Subcutaneous adipose tissue (tissue), 4 donors: ENCODE data around the gene CDH23. TPM values are rescaled to one million over a fixed set of nuclear protein-coding genes. Genes with fewer than 3 reads are reported as not detected.

ENCODE experiments used
- total RNA-seq, 4 donors: library from RNA; depleted of rRNA; stranded (reverse); fragments of >200 nt; gene quantifications; one replicate each; pipeline ENCODE4 v1.1.0, GENCODE V29; 2016
- TF ChIP-seq, protein P1 (sequence below): fragments of 450-650 bp; IDR thresholded peaks from one replicate; pipeline ENCODE4 v1.5.1; 2016; ENCODE audit warnings: low read depth, mild to moderate bottlenecking, control low read depth, antibody characterized with exemption, moderate library complexity

The CDH23 gene
- total RNA-seq, 4 donors from 2014 or later, result 14.3 to 74.8 (median 24.1) TPM

DNA sequence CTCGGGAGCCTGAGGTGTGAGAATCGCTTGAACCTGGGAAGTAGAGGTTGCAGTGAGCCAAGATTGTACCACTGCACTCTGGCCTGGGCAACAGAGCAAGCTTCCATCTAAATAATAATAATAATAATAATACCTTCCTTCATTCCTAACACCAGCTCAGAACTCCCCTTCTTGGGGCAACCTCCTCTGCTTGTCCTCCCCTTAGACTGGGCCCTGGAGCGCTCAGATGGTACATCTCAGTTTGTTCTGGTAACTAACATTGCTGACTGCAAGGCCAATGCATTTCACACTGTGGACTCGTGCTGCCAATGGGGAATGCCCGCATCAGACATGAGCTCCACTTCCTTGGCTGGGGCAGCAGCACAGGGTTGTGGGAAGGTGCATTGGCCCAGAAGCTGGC is 245.3 kb downstream of the CDH23 start:
- TF ChIP-seq, protein P1, sequence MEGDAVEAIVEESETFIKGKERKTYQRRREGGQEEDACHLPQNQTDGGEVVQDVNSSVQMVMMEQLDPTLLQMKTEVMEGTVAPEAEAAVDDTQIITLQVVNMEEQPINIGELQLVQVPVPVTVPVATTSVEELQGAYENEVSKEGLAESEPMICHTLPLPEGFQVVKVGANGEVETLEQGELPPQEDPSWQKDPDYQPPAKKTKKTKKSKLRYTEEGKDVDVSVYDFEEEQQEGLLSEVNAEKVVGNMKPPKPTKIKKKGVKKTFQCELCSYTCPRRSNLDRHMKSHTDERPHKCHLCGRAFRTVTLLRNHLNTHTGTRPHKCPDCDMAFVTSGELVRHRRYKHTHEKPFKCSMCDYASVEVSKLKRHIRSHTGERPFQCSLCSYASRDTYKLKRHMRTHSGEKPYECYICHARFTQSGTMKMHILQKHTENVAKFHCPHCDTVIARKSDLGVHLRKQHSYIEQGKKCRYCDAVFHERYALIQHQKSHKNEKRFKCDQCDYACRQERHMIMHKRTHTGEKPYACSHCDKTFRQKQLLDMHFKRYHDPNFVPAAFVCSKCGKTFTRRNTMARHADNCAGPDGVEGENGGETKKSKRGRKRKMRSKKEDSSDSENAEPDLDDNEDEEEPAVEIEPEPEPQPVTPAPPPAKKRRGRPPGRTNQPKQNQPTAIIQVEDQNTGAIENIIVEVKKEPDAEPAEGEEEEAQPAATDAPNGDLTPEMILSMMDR, result no peak

DNA sequence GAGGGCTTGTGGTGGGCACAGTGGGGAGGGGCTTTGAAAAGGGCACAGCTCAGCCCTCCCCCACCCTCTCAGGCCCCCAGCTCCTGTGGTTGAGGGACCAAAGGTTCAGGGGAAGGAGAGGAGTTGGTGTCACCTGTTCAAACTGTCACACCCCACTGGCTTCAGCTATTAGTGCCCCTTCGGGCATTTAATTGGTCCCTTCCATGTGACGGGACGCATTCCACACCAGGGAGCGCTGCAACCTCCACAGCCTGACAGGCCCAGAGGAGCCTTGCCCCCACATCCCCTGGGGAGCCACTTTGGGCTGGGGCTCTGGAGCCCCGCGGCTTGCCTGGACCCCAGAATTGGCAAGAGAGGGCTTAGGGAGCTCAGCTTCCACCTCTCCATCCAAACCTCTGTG is 247.2 kb downstream of the CDH23 start:
- TF ChIP-seq, protein P1, result no peak

DNA sequence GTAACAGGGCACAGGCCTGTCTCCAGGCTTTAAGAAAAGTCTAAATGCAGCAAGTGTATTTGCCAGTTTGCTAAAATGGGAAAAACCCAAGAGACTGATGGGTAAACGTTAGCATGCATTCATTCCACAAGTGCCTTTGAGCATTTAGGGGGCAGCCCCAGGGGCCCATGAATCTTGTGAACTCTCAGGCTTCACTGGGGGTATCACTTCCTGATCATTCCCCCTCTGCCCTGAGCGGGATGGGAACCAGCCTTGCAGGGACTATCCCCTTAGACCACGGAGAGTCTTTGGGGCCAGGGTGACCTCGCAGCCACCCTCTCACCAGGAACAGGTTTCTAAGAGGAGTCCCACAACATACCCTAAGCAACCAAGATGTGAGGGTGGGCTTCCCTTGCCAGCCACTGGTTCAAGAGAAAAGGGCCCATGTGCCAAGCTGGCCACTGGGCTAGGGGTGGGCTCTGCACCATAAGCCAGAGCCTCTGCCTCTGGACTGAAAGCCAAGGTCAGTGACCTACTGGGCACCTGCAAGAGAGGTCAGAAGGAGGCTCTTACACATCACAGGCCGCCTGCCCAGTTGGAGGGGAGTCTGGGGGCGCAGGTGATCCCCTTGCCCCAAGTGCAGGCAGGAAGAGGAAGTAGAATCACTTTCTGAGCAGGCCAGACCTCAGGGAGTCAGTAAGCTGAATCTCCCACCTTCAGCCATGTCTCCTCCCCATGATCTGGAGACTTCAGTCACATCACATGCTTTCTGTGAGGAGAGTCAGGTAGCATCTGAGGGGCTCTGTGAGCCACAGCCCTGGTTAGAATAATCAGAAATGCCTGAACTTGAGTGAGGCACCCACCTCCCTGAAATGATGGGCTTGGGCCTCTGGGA is 247.8 kb downstream of the CDH23 start:
- TF ChIP-seq, protein P1, result no peak

DNA sequence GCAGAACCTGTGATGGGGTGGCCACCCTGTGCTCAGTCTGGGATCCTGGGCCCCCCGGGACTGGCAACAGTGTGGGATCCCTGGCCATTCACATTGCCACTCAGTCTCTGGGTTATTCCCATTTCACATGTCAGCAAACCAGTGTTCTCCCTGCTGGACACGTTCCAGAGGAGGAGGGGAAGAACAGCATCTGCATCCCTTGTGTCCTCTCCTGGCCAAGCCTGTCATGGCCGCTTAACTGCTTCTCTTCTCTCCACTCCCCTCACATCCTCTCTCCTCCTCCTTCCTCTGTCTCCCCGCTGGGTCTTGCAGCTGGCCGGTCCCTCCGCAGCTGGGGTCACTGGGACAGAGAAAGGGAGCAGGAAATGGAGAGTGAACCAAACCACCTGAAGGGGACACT is 248.5 kb downstream of the CDH23 start:
- TF ChIP-seq, protein P1, result no peak

DNA sequence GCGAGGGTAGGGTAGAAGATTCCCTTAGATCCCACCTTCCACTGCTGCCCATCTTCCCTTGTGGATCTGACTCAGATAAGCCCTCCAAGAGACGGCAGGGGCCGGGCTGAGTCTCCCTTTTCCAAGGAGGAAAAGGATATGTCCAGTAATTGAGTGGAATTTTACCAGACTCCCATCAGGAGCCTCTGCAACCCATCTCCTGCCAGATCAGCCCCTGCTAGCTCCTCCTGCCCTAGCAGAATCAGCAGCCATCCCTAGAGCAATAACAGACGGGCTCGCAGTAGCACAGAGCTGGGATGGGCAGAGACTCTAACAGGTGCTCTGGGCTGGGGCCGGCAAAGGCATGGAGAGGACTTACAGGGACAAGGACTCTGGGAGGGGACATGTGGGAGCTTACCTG is 249.3 kb downstream of the CDH23 start:
- TF ChIP-seq, protein P1, result no peak

DNA sequence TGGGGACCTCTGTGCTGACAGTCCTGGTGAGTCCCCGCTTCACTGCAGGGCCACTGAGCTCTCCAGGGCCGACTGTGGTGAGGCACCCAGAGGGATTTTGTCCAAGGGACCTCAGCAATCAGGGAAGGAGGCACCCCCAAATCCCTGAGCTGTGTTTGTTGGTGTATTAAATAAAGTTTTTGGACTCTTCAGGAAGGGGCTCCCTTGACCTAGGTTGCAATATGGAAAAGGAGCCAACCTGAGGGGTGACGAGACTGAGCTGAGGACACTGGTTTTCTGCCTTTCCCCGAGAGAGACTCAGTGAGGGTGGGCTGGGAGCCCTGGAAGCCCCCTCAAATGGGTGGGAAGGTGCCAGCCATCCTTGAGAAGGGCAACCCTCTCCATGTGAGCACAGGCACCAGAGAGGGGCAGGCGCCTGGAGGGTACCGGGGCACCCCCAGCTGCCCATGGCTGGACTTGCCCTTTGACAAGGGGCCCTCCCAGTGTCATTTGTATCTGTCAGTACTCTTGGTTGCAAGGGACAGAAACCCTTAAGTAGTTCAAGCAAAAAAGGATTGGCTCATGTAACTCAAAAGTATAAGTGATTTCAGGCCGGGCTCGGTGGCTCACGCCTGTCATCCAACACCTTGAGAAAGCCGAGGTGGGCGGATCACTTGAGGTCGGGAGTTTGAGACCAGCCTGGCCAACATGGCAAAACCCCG is 250.0 kb downstream of the CDH23 start:
- TF ChIP-seq, protein P1, result no peak

DNA sequence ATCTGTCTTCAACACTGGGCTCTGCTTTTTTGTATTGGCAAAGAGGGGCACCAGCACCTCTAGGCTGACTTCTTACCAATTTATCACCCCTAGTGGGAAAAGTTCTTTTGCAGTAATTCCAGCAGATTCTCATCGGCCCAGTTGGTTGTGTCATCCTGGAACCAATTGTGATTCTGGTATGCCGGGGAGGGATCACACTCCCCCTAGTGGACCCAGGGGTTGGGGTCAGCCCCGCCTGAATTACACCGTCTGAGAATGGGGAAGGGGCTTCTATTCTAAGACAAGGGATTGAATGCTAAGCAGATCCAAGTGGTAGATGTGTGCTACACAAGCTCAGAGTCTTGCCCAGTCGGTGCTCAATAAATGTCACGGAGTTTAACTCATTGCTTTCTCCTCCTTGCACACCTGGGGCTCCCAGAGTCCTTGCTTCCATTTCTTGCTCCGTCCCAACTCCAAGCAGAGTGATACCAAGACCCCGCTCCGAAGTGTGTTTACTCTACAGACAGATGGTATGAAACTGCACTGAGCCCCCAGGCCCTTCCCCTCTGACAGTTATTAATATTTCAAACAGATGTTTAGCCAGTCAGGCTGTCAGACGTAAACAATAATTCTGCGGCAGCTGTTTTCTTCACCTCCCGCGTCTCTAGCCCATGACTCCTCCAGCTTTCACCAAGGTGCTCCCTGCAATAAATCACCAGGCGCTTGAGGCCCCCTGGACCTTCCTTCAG is 251.0 kb downstream of the CDH23 start:
- TF ChIP-seq, protein P1, result no peak
